ENCODE data around the gene CDK18. TPM values are rescaled to one million over a fixed set of nuclear protein-coding genes. Genes with fewer than 3 reads are reported as not detected.

The CDK18 gene
- total RNA-seq, 1 experiment from 2014 or later: 38.5 TPM

- no peaks in the 10 kb centered on the region for H3K79me2 ChIP-seq (ENCODE audit: insufficient read depth, low read length)
- H3K4ac ChIP-seq (ENCODE audit: low read depth, low read length): no peak overlapping the region
- H2BK20ac ChIP-seq (ENCODE audit: low read depth, low read length, poor library complexity, severe bottlenecking): no peak overlapping the region
- no peak overlapping the region for H3K4me3 Mint-ChIP-seq
- no peaks in the 10 kb centered on the region; the same call in 1 of the 2 replicates for H3K4me1 ChIP-seq (ENCODE audit: insufficient read depth, low read length)
- no peak overlapping the region for H2BK5ac ChIP-seq (ENCODE audit: insufficient read length, low read length)
- no CpG with 5 or more reads among the region's 11 CpGs for WGBS (ENCODE audit: extremely low coverage, insufficient read length, low lambda C conversion rate)
- H2AK5ac ChIP-seq (ENCODE audit: insufficient read length, low read length): no peak overlapping the region
- H4K8ac ChIP-seq (replicated peaks; ENCODE audit: insufficient read length, low read depth, low read length): no peak overlapping the region
- no peak overlapping the region for H3K27ac ChIP-seq (ENCODE audit: insufficient read length, low read depth, low read length)
- H3K79me1 ChIP-seq (ENCODE audit: insufficient read depth, low read depth, low read length, poor library complexity, severe bottlenecking): no peaks in the 10 kb centered on the region
- no peak overlapping the region for H3K4me2 ChIP-seq (ENCODE audit: insufficient read depth, insufficient read length, low read length)
- no peaks in the 10 kb centered on the region for H4K20me1 ChIP-seq (ENCODE audit: control insufficient read depth, insufficient read depth, insufficient read length)
- H3K14ac ChIP-seq (ENCODE audit: insufficient read depth, low read length): no peak overlapping the region
- no peak overlapping the region for H4K91ac ChIP-seq (ENCODE audit: insufficient read length, low read depth, low read length)
- H3K36me3 Mint-ChIP-seq (ENCODE audit: insufficient read depth in 1 of 3, low read depth in 3 of 3): peaks cover 0 to 11% (median 0%) of the 10 kb centered on the region in 3 experiments; a peak in 4 of 7 replicates
- H3K9me3 Mint-ChIP-seq: peaks cover 7 to 12% of the 10 kb centered on the region in 2 experiments; a peak in 3 of 5 replicates
- peaks cover 2% of the 10 kb centered on the region for H3K23me2 ChIP-seq (ENCODE audit: insufficient read length, low read depth, low read length, poor library complexity, severe bottlenecking)
- DNase-seq: no peak
- no peak overlapping the region for H4K5ac ChIP-seq (ENCODE audit: insufficient read length, low read depth, low read length)
- no peak overlapping the region for H2BK15ac ChIP-seq (ENCODE audit: low read depth, low read length)
- H3K23ac ChIP-seq (ENCODE audit: insufficient read length, low read depth, low read length): no peak overlapping the region
- H3K27me3 Mint-ChIP-seq (ENCODE audit: low read depth): peaks cover 65% of the 10 kb centered on the region
- H3K27ac Mint-ChIP-seq: no peak overlapping the region
- no peak overlapping the region for H3T11ph ChIP-seq (ENCODE audit: low read length)
- TF ChIP-seq, protein P1, sequence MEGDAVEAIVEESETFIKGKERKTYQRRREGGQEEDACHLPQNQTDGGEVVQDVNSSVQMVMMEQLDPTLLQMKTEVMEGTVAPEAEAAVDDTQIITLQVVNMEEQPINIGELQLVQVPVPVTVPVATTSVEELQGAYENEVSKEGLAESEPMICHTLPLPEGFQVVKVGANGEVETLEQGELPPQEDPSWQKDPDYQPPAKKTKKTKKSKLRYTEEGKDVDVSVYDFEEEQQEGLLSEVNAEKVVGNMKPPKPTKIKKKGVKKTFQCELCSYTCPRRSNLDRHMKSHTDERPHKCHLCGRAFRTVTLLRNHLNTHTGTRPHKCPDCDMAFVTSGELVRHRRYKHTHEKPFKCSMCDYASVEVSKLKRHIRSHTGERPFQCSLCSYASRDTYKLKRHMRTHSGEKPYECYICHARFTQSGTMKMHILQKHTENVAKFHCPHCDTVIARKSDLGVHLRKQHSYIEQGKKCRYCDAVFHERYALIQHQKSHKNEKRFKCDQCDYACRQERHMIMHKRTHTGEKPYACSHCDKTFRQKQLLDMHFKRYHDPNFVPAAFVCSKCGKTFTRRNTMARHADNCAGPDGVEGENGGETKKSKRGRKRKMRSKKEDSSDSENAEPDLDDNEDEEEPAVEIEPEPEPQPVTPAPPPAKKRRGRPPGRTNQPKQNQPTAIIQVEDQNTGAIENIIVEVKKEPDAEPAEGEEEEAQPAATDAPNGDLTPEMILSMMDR (conservative IDR thresholded peaks at IDR 0.05): no peak
- H3K9ac ChIP-seq (ENCODE audit: extremely low read depth, insufficient read length, low read length): no peak overlapping the region
- no peak overlapping the region for H2AFZ ChIP-seq (ENCODE audit: low read length)
- H3K27me3 ChIP-seq (ENCODE audit: insufficient read depth, low read length): no peaks in the 10 kb centered on the region
- H3K56ac ChIP-seq (ENCODE audit: insufficient read length, low read depth, low read length): no peak overlapping the region
- no peaks in the 10 kb centered on the region for H3K9me3 ChIP-seq (ENCODE audit: control insufficient read depth, low read depth, low read length)
- H2BK120ac ChIP-seq (ENCODE audit: low read depth, low read length, poor library complexity, severe bottlenecking): no peak overlapping the region
- peaks cover 17 to 19% of the 10 kb centered on the region in 2 experiments for H3K4me1 Mint-ChIP-seq
- no peak overlapping the region for H2BK12ac ChIP-seq (ENCODE audit: insufficient read length, low read depth, low read length)
- no peak overlapping the region for H3K18ac ChIP-seq (ENCODE audit: insufficient read length, low read depth, low read length)
These were observed 37.9 kb downstream of the CDK18 start for GRCh38 chr1:205542367-205542766.
